Activated CD4-positive, alpha-beta T cell treated with anti-CD3 and anti-CD28 coated beads, Interleukin-2, amount 50 U/mL, for 4 hours (primary cell): ENCODE data around the gene NWD2.
"Not testable (repeated sequence)": the region's sequence is repeated elsewhere in the genome, so short reads cannot be mapped to it uniquely, and the experiment has no call there.

Source experiments
- DNase-seq, 2 experiments: peaks; one replicate each; pipeline ENCODE4 v3.0.0-alpha.2; 2020

NWD2 gene

GRCh38 chr4:37244583-37245390 is at the start of gene NWD2:
NWD2 (plus strand) TSS chr4:37244743; CDS start chr4:37245068, 325 bp downstream.
- no peak for DNase-seq

DNA sequence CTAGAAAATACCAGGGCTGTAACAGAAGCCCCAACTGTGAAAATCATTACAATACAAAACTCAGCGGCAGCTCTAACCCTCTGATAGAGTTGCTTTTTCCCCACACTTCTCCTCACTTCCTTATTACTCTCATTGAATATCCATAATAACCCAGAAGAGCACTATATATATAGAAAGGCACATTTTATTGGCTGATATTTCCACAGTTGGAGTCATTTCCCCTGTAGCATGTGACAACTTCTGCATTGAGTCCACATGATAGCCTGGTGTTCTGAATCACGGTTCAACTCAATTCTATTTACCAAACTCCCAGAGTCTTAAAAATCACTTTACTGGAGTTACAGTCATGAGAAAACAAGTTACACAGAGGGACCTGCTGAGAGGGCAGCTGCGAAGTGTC is 46.6 kb upstream of the NWD2 start:
- DNase-seq = no peak

GRCh38 chr4:37204740-37205139 is 39.8 kb upstream of the NWD2 start:
- DNase-seq = not testable (repeated sequence)

DNA sequence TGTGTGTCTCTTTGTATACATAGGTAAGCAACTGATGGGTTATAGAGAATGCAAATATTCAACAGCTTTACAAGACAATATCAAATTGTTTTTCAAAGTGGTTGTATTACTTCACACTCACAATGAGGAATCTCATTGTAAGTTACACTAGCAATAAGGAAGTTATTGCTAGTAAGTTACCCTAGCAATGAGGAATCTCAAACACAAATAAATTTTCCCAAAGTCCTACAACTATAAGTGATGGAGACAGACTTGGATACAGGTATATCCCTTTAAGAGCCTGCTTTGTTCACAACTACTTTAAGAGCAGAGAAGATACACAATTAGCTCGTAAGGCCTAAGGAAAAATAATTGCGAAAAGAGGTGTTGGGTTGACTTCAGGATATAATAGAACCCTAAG is 28.3 kb upstream of the NWD2 start:
- DNase-seq = no peak

GRCh38 chr4:37219242-37219641 is 25.3 kb upstream of the NWD2 start:
- DNase-seq = no peak

DNA sequence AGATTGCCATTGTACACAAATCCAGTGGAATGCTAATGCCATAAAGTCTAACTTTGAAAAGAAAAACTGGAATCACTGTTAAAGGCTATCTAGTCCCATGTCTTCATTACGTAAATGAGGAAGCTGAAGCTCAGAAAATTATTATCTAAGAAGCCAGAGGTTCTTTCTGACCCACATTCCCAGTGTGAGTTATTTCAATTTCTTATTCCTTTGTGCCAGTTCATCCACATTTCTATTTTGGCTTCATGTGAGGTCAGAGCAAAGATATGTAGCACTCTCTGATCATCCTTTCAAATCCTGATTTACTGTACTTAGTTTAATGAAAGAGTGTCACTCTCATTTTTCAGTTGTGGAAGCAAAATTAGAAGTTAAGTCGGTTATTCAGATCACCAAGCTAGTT is 24.6 kb upstream of the NWD2 start:
- DNase-seq = no peak

- no peak for DNase-seq
These were observed 23.9 kb upstream of the NWD2 start for GRCh38 chr4:37220685-37221084.

DNA sequence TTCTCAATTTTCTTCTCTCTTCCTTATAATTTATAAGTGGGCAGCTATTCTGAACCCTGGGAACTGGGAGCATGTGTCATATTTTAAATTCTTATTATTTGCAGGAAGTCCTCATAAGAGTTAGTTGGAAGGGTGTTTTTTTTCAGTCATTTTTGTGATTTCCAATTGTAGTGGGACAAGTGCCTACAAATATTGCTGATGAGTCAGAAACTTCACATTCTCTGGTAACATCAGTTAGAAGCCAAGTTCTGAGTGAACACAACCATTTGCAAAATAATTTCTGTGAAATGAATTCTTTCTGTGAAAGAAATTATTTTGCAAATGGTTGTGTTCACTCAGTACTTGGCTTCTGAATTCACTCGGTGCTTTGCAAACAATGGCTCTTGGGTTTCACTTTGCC is 20.8 kb upstream of the NWD2 start:
- DNase-seq = no peak

DNA sequence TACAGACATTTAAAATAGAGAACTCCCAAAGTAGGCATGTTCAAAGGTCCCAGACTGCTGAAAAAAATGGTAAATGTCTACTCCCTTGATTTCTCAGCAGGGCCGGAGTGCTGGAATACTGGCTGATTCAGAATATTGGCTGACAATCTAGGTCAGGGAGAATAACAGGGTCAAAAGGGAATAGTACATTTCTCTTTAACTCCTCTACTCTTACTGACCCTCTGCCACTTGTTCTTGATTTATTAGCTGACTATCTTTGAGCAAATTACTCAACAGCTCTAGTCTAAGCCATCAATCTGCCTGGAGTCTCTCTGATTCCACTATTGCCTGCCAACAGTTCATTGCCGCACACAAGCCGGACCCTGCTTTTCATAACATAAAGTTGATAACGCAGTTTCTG is 19.7 kb upstream of the NWD2 start:
- no peak for DNase-seq

- DNase-seq = no peak
These were observed 18.8 kb upstream of the NWD2 start for GRCh38 chr4:37225778-37226177.

GRCh38 chr4:37232315-37232714 is 12.2 kb upstream of the NWD2 start:
- DNase-seq = no peak

GRCh38 chr4:37236165-37236564 is 8.4 kb upstream of the NWD2 start:
- no peak for DNase-seq

GRCh38 chr4:37241647-37242046 is 2.9 kb upstream of the NWD2 start:
- DNase-seq = no peak

GRCh38 chr4:37243051-37243450 is 1.5 kb upstream of the NWD2 start:
- DNase-seq = no peak

GRCh38 chr4:37243722-37244582 is 591 bp upstream of the NWD2 start:
- DNase-seq = no peak

- no peak for DNase-seq
These were observed 930 bp downstream of the NWD2 start for GRCh38 chr4:37245391-37245954.

DNA sequence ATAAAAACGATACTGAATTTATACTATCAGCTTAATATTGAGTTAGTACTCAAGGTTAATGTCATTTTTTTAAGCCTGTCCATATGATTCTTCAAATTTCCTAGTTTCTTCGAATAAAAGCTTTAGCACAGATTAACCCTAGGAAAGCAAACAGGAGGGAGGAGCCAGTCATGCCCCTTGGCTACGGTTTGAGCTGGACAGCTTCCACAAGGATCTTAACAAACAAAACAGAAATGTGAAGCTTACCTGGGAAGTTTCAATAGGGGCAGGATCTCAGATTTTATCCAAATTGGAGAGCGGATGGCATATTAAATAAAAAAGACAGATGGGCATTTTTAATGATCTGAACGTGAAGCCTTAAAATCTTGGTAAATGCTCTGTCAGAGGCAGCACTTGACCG is 2.3 kb downstream of the NWD2 start:
- no peak for DNase-seq

DNA sequence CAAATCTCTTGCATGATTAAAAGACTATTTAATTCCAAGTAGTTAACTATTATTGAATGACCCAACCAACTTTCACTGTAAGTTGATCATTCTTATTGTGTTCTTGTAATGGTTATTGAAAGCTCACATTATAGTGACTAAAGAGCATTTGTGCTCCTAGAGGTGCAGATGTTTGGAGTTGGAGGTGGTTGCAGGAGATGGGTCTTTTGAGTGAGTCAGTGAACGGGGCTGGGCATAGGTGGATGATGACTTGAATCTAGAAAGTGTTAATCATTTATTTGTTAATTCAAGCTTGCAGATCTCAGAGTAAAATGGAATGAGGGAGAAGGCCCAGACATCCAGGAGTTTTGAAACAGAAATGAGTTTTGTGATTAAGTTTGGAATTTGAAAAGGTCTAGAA is 13.7 kb downstream of the NWD2 start:
- no peak for DNase-seq

GRCh38 chr4:37268319-37268718 is 23.8 kb downstream of the NWD2 start:
- DNase-seq = no peak

- no peak for DNase-seq
These were observed 34.6 kb downstream of the NWD2 start for GRCh38 chr4:37279121-37279520.

DNA sequence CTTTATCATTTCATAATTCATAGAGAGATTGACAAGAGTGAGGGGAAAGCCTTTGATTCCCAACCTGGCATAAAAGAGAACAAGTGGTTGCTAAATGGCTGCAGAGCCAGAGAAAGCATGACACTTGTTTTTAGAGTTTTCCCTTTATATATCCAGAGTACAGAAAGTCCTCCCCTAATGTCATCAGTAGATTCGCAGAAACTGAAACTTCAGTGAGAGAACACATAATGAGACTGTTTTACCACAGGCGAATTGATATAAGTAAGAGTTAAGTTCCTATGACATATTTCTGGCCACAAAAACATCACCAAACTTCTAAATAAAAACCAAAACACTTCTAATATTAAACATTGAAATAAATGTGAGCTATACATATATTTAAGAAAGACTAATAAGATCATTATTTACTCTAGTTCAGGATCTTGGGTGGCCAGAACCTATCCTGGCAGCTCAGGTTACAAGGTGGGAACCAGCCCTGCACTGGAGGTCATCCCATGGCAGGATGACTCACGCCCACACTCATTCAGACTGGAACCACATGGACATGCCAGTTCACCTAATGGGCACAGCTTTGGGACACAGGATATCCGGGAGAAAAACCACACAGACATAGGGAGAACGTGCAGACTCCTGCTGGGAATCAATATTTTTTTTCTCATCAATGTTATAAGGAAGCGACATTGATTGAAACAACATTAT is 35.5 kb downstream of the NWD2 start:
- DNase-seq = no peak

DNA sequence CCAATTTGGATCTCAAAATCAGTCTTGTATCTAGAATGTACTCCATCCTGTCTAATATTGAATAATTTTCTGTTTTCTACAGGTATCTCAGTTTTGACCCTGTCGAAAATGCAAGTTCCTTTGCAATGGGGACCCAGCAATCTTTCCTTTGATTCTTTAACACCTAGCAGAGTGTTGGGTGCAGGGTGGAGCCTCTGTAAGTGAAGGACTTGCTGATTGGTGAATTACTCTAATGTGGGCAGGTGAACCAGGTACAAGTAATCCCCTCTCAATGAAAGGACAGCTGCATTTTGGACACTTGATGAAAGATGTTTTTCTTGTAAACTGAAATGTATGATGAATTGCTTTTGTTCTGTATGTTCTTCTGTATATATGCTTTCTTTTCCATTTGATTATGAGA is 54.9 kb downstream of the NWD2 start:
- DNase-seq = no peak

DNA sequence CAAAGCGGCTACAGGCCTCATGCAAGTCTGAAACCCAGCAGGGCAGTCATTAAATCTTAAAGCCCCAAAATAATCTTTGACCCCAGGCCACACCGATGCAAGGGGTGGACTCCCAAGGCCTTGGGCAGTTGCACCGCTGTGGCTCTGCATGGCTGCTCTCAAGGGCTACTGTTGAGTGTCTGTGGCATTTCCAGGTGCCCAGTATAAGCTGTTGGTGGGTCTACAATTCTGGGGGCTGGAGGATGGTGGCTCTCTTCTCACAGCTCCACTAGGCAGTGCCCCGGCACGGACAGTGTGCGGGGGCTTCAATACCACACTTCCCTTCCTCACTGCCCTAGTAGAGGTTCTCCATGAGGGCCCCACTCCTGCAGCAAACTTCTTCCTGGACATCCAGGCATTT is 60.1 kb downstream of the NWD2 start:
- DNase-seq = no peak
